ENCODE measurements around the gene PVR.

The PVR gene

GRCh38 chr19:44647144-44647543 is 3.4 kb downstream of the PVR start:
- Histone ChIP-seq H3K27me3 (ENCODE audit: control insufficient read depth, low read length) (no peaks in the 10 kb centered on the region), H3F3A (ENCODE audit: control insufficient read depth, insufficient read depth) (no peaks in the 10 kb centered on the region), H3K27ac (ENCODE audit: low read depth, low read length) (no peak overlapping the region), H3K36me3 (ENCODE audit: control insufficient read depth, low read length) (no peaks in the 10 kb centered on the region), H3K79me2 (ENCODE audit: control insufficient read depth, low read length) (no peaks in the 10 kb centered on the region), H3K4me1 (ENCODE audit: control insufficient read depth, low read length) (no peaks in the 10 kb centered on the region), H3K4me3 (ENCODE audit: low read length) (no peak overlapping the region), H4K20me1 (ENCODE audit: control insufficient read depth, insufficient read depth, low read depth, low read length) (no peaks in the 10 kb centered on the region), H3K4me2 (ENCODE audit: low read length) (no peak overlapping the region), H3K9me2 (replicated peaks; ENCODE audit: control insufficient read depth, low read length) (no peaks in the 10 kb centered on the region), H3K9me3 (ENCODE audit: control insufficient read depth, insufficient read depth, low read length) (no peaks in the 10 kb centered on the region)
- TF ChIP-seq EZH2phosphoT487 (IDR thresholded peaks at IDR 0.05; ENCODE audit: borderline replicate concordance, low read length) = no peak
- no peak for TF ChIP-seq CTCF (IDR thresholded peaks at IDR 0.05; ENCODE audit: low read depth, low read length, poor library complexity, severe bottlenecking)

- no peaks in the 10 kb centered on the region for H4K20me1 ChIP-seq (ENCODE audit: control insufficient read depth, insufficient read depth, low read depth, low read length)
- H3K9me3 ChIP-seq (ENCODE audit: control insufficient read depth, insufficient read depth, low read length) = no peaks in the 10 kb centered on the region
- no peaks in the 10 kb centered on the region for H3K9me2 ChIP-seq (replicated peaks; ENCODE audit: control insufficient read depth, low read length)
- H3K4me1 ChIP-seq (ENCODE audit: control insufficient read depth, low read length) = no peaks in the 10 kb centered on the region
- H3K4me2 ChIP-seq (ENCODE audit: low read length) = no peak overlapping the region
- H3K4me3 ChIP-seq (ENCODE audit: low read length) = no peak overlapping the region
- TF ChIP-seq EZH2phosphoT487 (IDR thresholded peaks at IDR 0.05; ENCODE audit: borderline replicate concordance, low read length) = no peak
- no peak for TF ChIP-seq CTCF (IDR thresholded peaks at IDR 0.05; ENCODE audit: low read depth, low read length, poor library complexity, severe bottlenecking)
- no peaks in the 10 kb centered on the region for H3F3A ChIP-seq (ENCODE audit: control insufficient read depth, insufficient read depth)
- H3K27ac ChIP-seq (ENCODE audit: low read depth, low read length) = no peak overlapping the region
- no peaks in the 10 kb centered on the region for H3K79me2 ChIP-seq (ENCODE audit: control insufficient read depth, low read length)
- no peaks in the 10 kb centered on the region for H3K27me3 ChIP-seq (ENCODE audit: control insufficient read depth, low read length)
- H3K36me3 ChIP-seq (ENCODE audit: control insufficient read depth, low read length) = no peaks in the 10 kb centered on the region
Observed at GRCh38 chr19:44648631-44649251, 5.0 kb downstream of the PVR start.

DNA sequence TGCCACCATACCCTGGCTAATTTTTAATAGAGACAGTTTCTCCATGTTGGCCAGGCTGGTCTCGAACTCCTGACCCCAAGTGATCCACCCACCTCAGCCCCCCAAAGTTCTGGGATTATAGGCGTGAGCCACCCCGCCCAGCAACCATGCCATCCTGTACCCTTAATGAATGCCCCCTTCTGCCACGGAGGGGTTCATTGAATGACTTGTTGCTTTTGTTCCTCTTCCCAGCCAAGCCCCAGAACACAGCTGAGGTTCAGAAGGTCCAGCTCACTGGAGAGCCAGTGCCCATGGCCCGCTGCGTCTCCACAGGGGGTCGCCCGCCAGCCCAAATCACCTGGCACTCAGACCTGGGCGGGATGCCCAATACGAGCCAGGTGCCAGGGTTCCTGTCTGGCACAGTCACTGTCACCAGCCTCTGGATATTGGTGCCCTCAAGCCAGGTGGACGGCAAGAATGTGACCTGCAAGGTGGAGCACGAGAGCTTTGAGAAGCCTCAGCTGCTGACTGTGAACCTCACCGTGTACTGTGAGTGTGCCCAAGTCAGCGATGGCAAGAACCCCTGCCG is 6.0 kb downstream of the PVR start:
- Histone ChIP-seq H3K4me2 (ENCODE audit: low read length) (no peak overlapping the region), H3K4me1 (ENCODE audit: control insufficient read depth, low read length) (peaks cover 2% of the 10 kb centered on the region; the same call in 1 of the 2 replicates), H3K79me2 (ENCODE audit: control insufficient read depth, low read length) (no peaks in the 10 kb centered on the region), H3K9me3 (ENCODE audit: control insufficient read depth, insufficient read depth, low read length) (no peaks in the 10 kb centered on the region), H3K27ac (ENCODE audit: low read depth, low read length) (no peak overlapping the region), H3K36me3 (ENCODE audit: control insufficient read depth, low read length) (no peaks in the 10 kb centered on the region), H3F3A (ENCODE audit: control insufficient read depth, insufficient read depth) (no peaks in the 10 kb centered on the region), H3K27me3 (ENCODE audit: control insufficient read depth, low read length) (no peaks in the 10 kb centered on the region), H4K20me1 (ENCODE audit: control insufficient read depth, insufficient read depth, low read depth, low read length) (no peaks in the 10 kb centered on the region), H3K9me2 (replicated peaks; ENCODE audit: control insufficient read depth, low read length) (no peaks in the 10 kb centered on the region), H3K4me3 (ENCODE audit: low read length) (no peak overlapping the region)
- no peak for TF ChIP-seq EZH2phosphoT487 (IDR thresholded peaks at IDR 0.05; ENCODE audit: borderline replicate concordance, low read length)
- TF ChIP-seq CTCF (IDR thresholded peaks at IDR 0.05; ENCODE audit: low read depth, low read length, poor library complexity, severe bottlenecking) = no peak

Measured in DOHH2 (cell line).